K562 treated with DMSO at 1 percent for 48 hours (cell line): Measurements from ENCODE around the gene KRTAP9-3. TPM values are rescaled to one million over a fixed set of nuclear protein-coding genes. Genes with fewer than 3 reads are reported as not detected.

Experiments
- total RNA-seq: library from RNA; unstranded; fragments of 300-600 nt; gene quantifications from 2 replicates; pipeline ENCODE4 v1.2.3, GENCODE V29; 2022; ENCODE audit warnings: low replicate concordance; ENCODE audit errors: extremely low read depth

Gene KRTAP9-3
- total RNA-seq, result not detected in 2 replicates

GRCh38 chr17:41232399-41233105 is at the start of gene KRTAP9-3:
KRTAP9-3 (plus strand) TSS chr17:41232449; CDS start chr17:41232502, 53 bp downstream.

DNA sequence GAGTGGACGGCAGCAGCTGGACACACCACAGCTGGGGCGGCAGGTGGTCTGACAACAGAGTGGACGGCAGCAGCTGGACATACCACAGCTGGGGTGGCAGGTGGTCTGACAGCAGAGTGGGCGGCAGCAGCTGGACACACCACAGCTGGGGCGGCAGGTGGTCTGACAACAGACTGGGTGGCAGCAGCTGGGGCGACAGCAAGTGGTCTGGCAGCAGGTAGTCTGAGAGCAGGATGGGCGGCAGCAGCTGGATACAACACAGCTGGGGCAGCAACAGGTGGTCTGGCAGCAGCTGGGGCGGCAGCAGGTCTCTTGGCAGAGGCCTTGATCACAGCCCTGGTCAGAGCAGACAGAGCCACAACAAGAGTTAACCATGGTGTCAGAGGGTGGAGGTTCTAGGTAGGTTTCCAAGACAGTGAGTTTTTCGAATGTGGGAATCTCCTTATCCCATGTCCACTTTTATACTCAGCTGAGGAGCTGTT is 47.7 kb upstream of the KRTAP9-3 start, which contains the start of gene KRTAP4-1:
KRTAP4-1 (minus strand) TSS at position 432 of the 482 bp plus-strand sequence; CDS start at position 375, 57 bp downstream.

DNA sequence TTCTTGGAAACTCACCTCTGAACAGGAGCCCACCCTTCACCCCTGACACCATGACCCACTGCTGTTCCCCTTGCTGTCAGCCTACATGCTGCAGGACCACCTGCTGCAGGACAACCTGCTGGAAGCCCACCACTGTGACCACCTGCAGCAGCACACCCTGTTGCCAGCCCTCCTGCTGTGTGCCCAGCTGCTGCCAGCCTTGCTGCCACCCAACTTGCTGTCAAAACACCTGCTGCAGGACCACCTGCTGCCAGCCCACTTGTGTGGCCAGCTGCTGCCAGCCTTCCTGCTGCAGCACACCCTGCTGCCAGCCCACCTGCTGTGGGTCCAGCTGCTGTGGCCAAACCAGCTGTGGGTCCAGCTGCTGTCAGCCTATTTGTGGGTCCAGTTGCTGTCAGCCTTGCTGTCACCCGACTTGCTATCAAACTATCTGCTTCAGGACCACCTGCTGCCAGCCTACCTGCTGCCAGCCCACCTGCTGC is 42.4 kb upstream of the KRTAP9-3 start, which contains the start of gene KRTAP9-1:
KRTAP9-1 (plus strand) TSS at position 51 of the 482 bp plus-strand sequence; CDS start at position 51, 0 bp downstream.

GRCh38 chr17:41226598-41227095 is 5.6 kb upstream of the KRTAP9-3 start, which contains the start of gene KRTAP9-2:
KRTAP9-2 (plus strand) TSS chr17:41226648; CDS start chr17:41226655, 7 bp downstream.

DNA sequence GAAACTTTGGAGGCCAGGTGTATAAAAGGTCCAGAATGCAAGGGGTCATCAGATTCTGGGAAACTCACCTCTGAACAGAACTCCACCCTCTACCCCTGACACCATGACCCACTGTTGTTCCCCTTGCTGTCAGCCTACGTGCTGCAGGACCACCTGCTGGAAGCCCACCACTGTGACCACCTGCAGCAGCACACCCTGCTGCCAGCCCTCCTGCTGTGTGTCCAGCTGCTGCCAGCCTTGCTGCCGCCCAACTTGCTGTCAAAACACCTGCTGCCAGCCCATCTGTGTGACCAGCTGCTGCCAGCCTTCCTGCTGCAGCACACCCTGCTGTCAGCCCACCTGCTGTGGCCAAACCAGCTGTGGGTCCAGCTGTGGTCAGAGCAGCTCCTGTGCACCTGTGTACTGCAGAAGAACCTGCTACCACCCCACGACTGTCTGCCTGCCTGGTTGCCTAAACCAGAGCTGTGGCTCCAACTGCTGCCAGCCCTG is 5.7 kb downstream of the KRTAP9-3 start, which contains the start of gene KRTAP9-8:
KRTAP9-8 (plus strand) TSS at position 51 of the 489 bp plus-strand sequence; CDS start at position 104, 53 bp downstream.

DNA sequence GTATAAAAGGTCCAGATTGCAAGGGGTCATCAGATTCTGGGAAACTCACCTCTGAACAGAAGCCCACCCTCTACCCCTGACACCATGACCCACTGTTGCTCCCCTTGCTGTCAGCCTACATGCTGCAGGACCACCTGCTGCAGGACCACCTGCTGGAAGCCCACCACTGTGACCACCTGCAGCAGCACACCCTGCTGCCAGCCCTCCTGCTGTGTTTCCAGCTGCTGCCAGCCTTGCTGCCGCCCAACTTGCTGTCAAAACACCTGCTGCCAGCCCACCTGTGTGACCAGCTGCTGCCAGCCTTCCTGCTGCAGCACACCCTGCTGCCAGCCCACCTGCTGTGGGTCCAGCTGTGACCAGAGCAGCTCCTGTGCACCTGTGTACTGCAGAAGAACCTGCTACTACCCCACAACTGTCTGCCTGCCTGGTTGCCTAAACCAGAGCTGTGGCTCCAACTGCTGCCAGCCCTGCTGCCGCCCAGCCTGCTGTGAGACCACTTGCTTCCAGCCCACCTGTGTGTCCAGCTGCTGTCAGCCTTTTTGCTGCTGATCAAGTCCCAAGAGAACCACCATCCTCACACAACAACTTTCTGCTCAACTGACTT is 17.5 kb downstream of the KRTAP9-3 start, which contains the start of gene KRTAP9-4:
KRTAP9-4 (plus strand) TSS at position 51 of the 604 bp plus-strand sequence; CDS start at position 85, 34 bp downstream.

GRCh38 chr17:41255381-41256290 is 23.4 kb downstream of the KRTAP9-3 start, which contains the start of gene KRTAP9-9:
KRTAP9-9 (plus strand) TSS chr17:41255384.

DNA sequence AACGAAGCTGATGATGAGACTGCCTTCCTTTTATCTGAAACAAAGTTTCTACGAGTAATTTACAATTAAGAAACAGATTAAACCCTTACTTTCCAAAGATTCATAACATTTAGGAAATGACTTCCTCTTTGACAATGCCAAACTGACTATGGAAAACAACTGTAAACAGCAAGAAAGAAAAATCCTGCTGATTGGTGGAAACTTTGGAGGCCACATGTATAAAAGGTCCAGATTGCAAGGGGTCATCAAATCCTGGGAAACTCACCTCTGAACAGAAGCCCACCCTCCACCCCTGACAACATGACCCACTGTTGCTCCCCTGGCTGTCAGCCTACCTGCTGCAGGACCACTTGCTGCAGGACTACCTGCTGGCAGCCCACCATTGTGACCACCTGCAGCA is 32.8 kb downstream of the KRTAP9-3 start, which contains the start of gene KRTAP9-6:
KRTAP9-6 (plus strand) TSS at position 301 of the 400 bp plus-strand sequence; CDS start at position 301, 0 bp downstream.

DNA sequence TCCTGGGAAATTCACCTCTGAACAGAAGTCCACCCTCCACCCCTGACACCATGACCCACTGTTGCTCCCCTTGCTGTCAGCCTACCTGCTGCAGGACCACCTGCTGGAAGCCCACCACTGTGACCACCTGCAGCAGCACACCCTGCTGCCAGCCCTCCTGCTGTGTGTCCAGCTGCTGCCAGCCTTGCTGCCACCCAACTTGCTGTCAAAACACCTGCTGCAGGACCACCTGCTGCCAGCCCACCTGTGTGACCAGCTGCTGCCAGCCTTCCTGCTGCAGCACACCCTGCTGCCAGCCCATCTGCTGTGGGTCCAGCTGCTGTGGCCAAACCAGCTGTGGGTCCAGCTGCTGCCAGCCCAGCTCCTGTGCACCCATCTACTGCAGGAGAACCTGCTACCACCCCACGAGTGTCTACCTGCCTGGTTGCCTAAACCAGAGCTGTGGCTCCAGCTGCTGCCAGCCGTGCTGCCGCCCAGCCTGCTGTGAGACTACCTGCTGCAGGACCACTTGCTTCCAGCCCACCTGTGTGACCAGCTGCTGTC is 43.5 kb downstream of the KRTAP9-3 start, which contains the start of gene KRTAP9-7:
KRTAP9-7 (plus strand) TSS at position 51 of the 543 bp plus-strand sequence; CDS start at position 51, 0 bp downstream.

Other genes with a start within 250 kb of the KRTAP9-3 start
- gene KRT40, start 248.1 kb upstream of the KRTAP9-3 start, total RNA-seq, result not detected in 2 replicates
- not detected in 2 replicates for gene KRTAP3-3, start 238.3 kb upstream of the KRTAP9-3 start, total RNA-seq
- not detected in 2 replicates for gene KRTAP3-2, start 232.5 kb upstream of the KRTAP9-3 start, total RNA-seq
- gene KRTAP3-1, start 223.3 kb upstream of the KRTAP9-3 start, total RNA-seq, result not detected in 2 replicates
- not detected in 2 replicates for gene KRTAP1-5, start 205.2 kb upstream of the KRTAP9-3 start, total RNA-seq
- gene KRTAP1-4, start 202.3 kb upstream of the KRTAP9-3 start, total RNA-seq, result not detected in 2 replicates
- gene KRTAP1-3, start 197.6 kb upstream of the KRTAP9-3 start, total RNA-seq, result not detected in 2 replicates
- not detected in 2 replicates for gene KRTAP1-1, start 191.0 kb upstream of the KRTAP9-3 start, total RNA-seq
- not detected in 2 replicates for gene KRTAP2-1, start 185.1 kb upstream of the KRTAP9-3 start, total RNA-seq
- not detected in 2 replicates for gene KRTAP2-2, start 177.2 kb upstream of the KRTAP9-3 start, total RNA-seq
- not detected in 2 replicates for gene KRTAP2-3, start 172.3 kb upstream of the KRTAP9-3 start, total RNA-seq
- gene KRTAP2-4, start 166.6 kb upstream of the KRTAP9-3 start, total RNA-seq, result not detected in 2 replicates
- not detected in 2 replicates for gene KRTAP4-7, start 148.3 kb upstream of the KRTAP9-3 start, total RNA-seq
- gene KRTAP4-8, start 134.3 kb upstream of the KRTAP9-3 start, total RNA-seq, result not detected in 2 replicates
- not detected in 2 replicates for gene KRTAP4-16, start 130.2 kb upstream of the KRTAP9-3 start, total RNA-seq
- not detected in 2 replicates for gene KRTAP4-9, start 127.1 kb upstream of the KRTAP9-3 start, total RNA-seq
- gene KRTAP4-11, start 114.1 kb upstream of the KRTAP9-3 start, total RNA-seq, result not detected in 2 replicates
- gene KRTAP4-12, start 108.3 kb upstream of the KRTAP9-3 start, total RNA-seq, result not detected in 2 replicates
- gene KRTAP4-6, start 91.9 kb upstream of the KRTAP9-3 start, total RNA-seq, result not detected in 2 replicates
- not detected in 2 replicates for gene KRTAP4-5, start 82.6 kb upstream of the KRTAP9-3 start, total RNA-seq
- not detected in 2 replicates for gene KRTAP4-4, start 71.7 kb upstream of the KRTAP9-3 start, total RNA-seq
- not detected in 2 replicates for gene KRTAP4-3, start 64.2 kb upstream of the KRTAP9-3 start, total RNA-seq
- not detected in 2 replicates for gene KRTAP4-2, start 54.2 kb upstream of the KRTAP9-3 start, total RNA-seq
- gene KRTAP4-1, start 47.5 kb upstream of the KRTAP9-3 start, total RNA-seq, result not detected in 2 replicates
- not detected in 2 replicates for gene KRTAP9-1, start 42.6 kb upstream of the KRTAP9-3 start, total RNA-seq
- not detected in 2 replicates for gene KRTAP9-2, start 5.8 kb upstream of the KRTAP9-3 start, total RNA-seq
- not detected in 2 replicates for gene KRTAP9-8, start 5.5 kb downstream of the KRTAP9-3 start, total RNA-seq
- gene KRTAP9-4, start 17.2 kb downstream of the KRTAP9-3 start, total RNA-seq, result not detected in 2 replicates
- not detected in 2 replicates for gene KRTAP9-9, start 22.9 kb downstream of the KRTAP9-3 start, total RNA-seq
- gene KRTAP9-6, start 32.9 kb downstream of the KRTAP9-3 start, total RNA-seq, result not detected in 2 replicates
- not detected in 2 replicates for gene KRTAP9-7, start 43.2 kb downstream of the KRTAP9-3 start, total RNA-seq
- not detected in 2 replicates for gene KRTAP29-1, start 70.4 kb downstream of the KRTAP9-3 start, total RNA-seq
- gene KRTAP16-1, start 76.9 kb downstream of the KRTAP9-3 start, total RNA-seq, result not detected in 2 replicates
- not detected in 2 replicates for gene KRTAP17-1, start 83.3 kb downstream of the KRTAP9-3 start, total RNA-seq
- not detected in 2 replicates for gene KRT33A, start 118.4 kb downstream of the KRTAP9-3 start, total RNA-seq
- gene KRT33B, start 137.4 kb downstream of the KRTAP9-3 start, total RNA-seq, result not detected in 2 replicates
- not detected in 2 replicates for gene KRT34, start 149.9 kb downstream of the KRTAP9-3 start, total RNA-seq
- not detected in 2 replicates for gene KRT31, start 165.2 kb downstream of the KRTAP9-3 start, total RNA-seq
- gene KRT37, start 192.1 kb downstream of the KRTAP9-3 start, total RNA-seq, result not detected in 2 replicates
- not detected in 2 replicates for gene KRT38, start 208.5 kb downstream of the KRTAP9-3 start, total RNA-seq
- not detected in 2 replicates for gene KRT32, start 234.9 kb downstream of the KRTAP9-3 start, total RNA-seq
- not detected in 2 replicates for gene KRT35, start 248.7 kb downstream of the KRTAP9-3 start, total RNA-seq